Activated T-cell treated with anti-CD3 and anti-CD28 coated beads, Interleukin-2, amount 50 U/mL, for 24 hours (primary cell): Measurements from ENCODE around the gene ZFC3H1.
"Not testable (repeated sequence)": the region's sequence is repeated elsewhere in the genome, so short reads cannot be mapped to it uniquely, and the experiment has no call there.

Experiments used
- DNase-seq: peaks from one replicate; pipeline ENCODE4 v3.0.0-alpha.2; 2020
- H3K27ac Mint-ChIP-seq: 2 replicates; pipeline ENCODE4 v1.8.0; 2020; ENCODE audit warnings: mild to moderate bottlenecking, mixed read lengths
- H3K27me3 Mint-ChIP-seq: 2 replicates; pipeline ENCODE4 v1.8.0; 2020; ENCODE audit warnings: mixed read lengths
- H3K36me3 Mint-ChIP-seq: 2 replicates; pipeline ENCODE4 v1.8.0; 2020; ENCODE audit warnings: low read depth, mixed read lengths
- H3K4me1 Mint-ChIP-seq: 2 replicates; pipeline ENCODE4 v1.8.0; 2020; ENCODE audit warnings: low read depth, mixed read lengths
- H3K4me3 Mint-ChIP-seq: 2 replicates; pipeline ENCODE4 v1.8.0; 2020; ENCODE audit warnings: mild to moderate bottlenecking, moderate library complexity, mixed read lengths
- H3K9me3 Mint-ChIP-seq: 2 replicates; pipeline ENCODE4 v1.8.0; 2020; ENCODE audit warnings: mixed read lengths

Gene ZFC3H1, protein sequence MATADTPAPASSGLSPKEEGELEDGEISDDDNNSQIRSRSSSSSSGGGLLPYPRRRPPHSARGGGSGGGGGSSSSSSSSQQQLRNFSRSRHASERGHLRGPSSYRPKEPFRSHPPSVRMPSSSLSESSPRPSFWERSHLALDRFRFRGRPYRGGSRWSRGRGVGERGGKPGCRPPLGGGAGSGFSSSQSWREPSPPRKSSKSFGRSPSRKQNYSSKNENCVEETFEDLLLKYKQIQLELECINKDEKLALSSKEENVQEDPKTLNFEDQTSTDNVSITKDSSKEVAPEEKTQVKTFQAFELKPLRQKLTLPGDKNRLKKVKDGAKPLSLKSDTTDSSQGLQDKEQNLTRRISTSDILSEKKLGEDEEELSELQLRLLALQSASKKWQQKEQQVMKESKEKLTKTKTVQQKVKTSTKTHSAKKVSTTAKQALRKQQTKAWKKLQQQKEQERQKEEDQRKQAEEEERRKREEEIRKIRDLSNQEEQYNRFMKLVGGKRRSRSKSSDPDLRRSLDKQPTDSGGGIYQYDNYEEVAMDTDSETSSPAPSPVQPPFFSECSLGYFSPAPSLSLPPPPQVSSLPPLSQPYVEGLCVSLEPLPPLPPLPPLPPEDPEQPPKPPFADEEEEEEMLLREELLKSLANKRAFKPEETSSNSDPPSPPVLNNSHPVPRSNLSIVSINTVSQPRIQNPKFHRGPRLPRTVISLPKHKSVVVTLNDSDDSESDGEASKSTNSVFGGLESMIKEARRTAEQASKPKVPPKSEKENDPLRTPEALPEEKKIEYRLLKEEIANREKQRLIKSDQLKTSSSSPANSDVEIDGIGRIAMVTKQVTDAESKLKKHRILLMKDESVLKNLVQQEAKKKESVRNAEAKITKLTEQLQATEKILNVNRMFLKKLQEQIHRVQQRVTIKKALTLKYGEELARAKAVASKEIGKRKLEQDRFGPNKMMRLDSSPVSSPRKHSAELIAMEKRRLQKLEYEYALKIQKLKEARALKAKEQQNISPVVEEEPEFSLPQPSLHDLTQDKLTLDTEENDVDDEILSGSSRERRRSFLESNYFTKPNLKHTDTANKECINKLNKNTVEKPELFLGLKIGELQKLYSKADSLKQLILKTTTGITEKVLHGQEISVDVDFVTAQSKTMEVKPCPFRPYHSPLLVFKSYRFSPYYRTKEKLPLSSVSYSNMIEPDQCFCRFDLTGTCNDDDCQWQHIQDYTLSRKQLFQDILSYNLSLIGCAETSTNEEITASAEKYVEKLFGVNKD (N-terminal part only)

DNA sequence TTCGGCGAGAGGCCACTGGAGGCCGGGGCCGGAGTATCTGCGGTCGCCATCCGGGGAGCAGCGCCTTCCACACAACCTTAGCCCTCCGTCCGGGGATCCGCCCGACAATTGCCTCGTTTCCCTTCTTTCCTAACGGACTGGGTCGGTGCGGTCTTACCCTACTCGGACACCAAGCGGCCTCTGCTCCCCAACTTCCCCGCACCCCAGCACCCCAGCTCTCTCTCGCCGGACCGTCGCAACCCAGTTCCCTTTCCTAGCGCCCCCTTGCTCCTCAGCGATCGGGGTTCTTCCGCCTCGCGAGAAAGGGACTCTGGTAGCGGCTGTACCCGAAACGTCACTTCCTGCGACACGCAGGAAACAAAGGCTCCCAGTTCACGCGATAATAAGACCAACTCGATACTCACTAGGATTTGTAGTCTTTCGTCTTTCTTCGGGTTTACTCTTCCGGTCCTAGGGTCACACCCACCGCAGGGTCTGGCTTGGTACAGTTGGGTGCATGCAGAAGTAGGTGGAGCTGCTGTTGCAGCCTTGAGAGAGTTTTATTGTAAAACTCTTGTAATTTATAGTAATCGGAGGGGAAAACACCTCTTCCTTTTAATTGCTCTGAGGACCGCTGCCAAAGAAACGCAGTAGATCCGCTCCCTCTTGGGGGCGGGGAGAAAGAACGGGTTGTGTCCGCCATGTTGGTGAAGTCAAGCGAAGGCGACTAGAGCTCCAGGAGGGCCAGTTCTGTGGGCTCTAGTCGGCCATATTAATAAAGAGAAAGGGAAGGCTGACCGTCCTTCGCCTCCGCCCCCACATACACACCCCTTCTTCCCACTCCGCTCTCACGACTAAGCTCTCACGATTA lies at the start of gene ZFC3H1, which contains the start of gene THAP2:
Gene ZFC3H1, minus strand, starts transcription at position 288 of the 850 bp plus-strand sequence. Its CDS starts 238 bp downstream, at position 50.
Gene THAP2, plus strand, starts transcription at position 741 of the 850 bp plus-strand sequence. CDS start 209 bp downstream, outside the sequence.
- Mint-ChIP-seq H3K27me3 (no peaks in the 10 kb centered on the region), H3K4me3 (peak within 1 kb of the TSS; percentile 100), H3K9me3 (no peaks in the 10 kb centered on the region), H3K36me3 (peaks cover 70% of the 10 kb centered on the region), H3K4me1 (peaks cover 43% of the 10 kb centered on the region), H3K27ac (peak within 1 kb of the TSS; percentile 100)
- DNase-seq = peak; percentile 88

DNA sequence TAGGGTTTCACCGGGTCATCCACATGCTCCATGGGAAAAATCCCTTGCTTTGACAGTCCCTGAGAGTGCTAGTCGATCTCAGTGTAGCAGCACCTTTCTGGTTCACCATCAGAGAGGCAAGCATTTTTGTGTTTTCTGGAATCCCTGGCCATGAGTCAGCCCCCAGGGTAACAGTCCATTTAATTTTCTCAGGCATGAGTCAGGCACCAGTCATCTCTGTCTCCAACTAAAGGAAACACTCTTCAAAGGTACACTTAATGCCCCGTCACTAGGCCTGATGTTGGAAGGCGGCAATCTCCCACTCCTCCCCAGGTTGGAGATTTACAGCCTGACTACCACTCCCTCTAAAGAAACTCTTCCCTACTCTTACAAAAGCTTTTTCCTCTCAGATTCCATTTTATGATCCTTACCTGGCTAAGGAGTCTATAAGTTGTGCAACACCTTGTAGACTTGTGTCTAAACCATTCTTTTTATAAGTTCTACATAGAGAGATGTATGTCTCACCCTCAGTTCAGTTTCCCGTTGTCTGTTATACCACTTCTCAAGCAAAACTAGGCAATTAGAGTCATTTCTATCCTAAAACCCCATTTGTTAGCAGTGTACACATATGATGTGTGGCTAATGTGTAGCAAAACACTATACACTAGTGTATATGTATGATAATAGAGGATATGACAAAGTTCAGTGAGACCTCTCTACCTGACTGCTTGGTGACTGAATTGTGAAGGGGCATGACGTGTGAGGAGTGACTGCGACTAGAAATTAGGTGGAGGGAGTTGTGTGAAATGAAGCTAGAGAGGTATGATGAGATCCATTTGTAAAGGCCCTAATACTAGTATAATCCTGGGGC lies 46.9 kb upstream of the ZFC3H1 start:
- Mint-ChIP-seq H3K4me1 (peaks cover 7% of the 10 kb centered on the region), H3K27ac (no peak overlapping the region), H3K4me3 (no peak overlapping the region), H3K36me3 (peaks cover 9% of the 10 kb centered on the region), H3K27me3 (peaks cover 3% of the 10 kb centered on the region), H3K9me3 (peaks cover 39% of the 10 kb centered on the region)
- DNase-seq = no peak

DNA sequence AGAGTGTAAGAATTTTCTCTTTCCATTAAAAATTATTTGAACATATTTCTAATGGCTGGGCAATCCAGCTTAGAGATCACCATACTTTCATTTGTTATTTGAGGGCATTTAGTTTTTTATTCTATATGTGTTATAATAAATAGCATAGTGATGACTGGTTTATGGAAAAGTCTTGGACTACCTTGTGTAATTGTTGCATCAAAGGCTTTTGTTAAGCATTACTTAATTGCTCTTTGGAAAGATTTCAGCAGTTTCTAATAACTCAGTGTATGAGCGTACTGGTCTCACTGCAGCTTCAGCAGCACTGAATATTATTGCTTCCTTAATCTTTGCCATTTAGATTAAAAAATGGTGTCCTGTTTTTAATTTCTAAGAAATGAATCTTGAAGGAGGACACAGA lies 45.0 kb upstream of the ZFC3H1 start:
- no peak overlapping the region for H3K4me3 Mint-ChIP-seq
- DNase-seq = no peak
- peaks cover 3% of the 10 kb centered on the region for H3K27me3 Mint-ChIP-seq
- peaks cover 7% of the 10 kb centered on the region for H3K4me1 Mint-ChIP-seq
- H3K27ac Mint-ChIP-seq = no peak overlapping the region
- H3K36me3 Mint-ChIP-seq = peaks cover 16% of the 10 kb centered on the region
- peaks cover 25% of the 10 kb centered on the region for H3K9me3 Mint-ChIP-seq

DNA sequence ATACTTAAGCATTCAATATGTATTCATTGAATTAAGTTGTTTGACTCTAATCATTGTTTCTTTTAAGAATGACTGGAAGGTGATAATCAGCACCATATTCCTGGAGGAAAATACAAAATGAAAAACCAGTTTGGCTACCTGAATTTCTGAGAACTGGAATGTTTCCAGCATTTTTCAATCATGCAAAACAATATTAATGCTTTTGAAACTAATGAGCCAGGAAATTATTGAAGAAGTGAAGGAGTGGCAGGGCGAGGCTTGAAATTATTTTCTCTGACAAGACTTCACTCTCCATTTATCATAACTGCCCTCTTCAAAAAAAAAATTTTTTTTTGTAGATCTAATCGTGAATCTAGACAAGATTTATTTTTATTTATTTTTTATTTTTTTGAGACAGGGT lies 41.3 kb upstream of the ZFC3H1 start:
- H3K4me1 Mint-ChIP-seq = peaks cover 4% of the 10 kb centered on the region
- no peak for DNase-seq

DNA sequence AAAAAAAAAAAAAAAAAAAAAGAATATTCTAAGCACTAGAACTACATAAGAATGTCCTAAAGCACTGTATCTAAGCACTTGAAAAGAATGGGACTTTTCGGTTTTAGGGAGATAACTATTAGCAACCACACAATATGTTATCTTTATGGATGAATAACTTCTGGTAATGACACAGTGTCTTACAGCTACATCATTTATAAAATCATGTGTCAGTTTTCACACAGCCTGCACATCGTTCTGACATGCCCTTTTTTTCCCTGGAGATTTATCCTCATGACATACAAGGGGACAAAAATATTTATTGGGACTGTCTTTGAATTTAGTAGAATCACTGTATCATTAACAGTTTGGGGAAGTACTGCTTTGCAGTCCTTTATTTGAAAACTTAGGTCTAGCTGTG lies 39.6 kb upstream of the ZFC3H1 start:
- Mint-ChIP-seq H3K9me3 (no peaks in the 10 kb centered on the region), H3K27ac (no peak overlapping the region), H3K4me3 (no peak overlapping the region), H3K27me3 (no peaks in the 10 kb centered on the region), H3K4me1 (peaks cover 4% of the 10 kb centered on the region), H3K36me3 (peaks cover 43% of the 10 kb centered on the region)
- DNase-seq = no peak

More for the DNA sequence above, 41.3 kb upstream of the ZFC3H1 start:
- Mint-ChIP-seq H3K4me3 (no peak overlapping the region), H3K27me3 (no peaks in the 10 kb centered on the region), H3K9me3 (no peaks in the 10 kb centered on the region), H3K36me3 (peaks cover 33% of the 10 kb centered on the region), H3K27ac (no peak overlapping the region)

DNA sequence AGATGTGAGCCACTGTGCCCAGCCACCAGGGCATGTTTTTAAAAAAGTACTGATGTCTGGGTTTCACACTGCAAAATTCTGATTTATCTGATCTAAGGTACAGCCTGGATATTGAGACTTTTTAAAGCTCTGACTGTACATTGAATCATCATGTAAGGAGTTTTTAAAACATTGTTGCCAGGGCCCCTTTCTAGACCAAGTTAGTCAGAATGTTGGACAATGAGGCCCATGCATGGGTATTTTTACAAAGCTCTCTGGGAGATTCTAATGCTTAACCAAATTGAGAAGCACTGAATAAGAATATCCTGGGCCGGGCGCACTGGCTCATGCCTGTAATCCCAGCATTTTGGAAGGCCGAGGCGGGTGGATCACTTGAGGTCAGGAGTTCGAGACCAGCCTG lies 38.9 kb upstream of the ZFC3H1 start:
- no peak for DNase-seq
- Mint-ChIP-seq H3K9me3 (no peaks in the 10 kb centered on the region), H3K27ac (no peak overlapping the region), H3K27me3 (no peaks in the 10 kb centered on the region), H3K36me3 (peaks cover 49% of the 10 kb centered on the region), H3K4me1 (peaks cover 1% of the 10 kb centered on the region), H3K4me3 (no peak overlapping the region)

DNA sequence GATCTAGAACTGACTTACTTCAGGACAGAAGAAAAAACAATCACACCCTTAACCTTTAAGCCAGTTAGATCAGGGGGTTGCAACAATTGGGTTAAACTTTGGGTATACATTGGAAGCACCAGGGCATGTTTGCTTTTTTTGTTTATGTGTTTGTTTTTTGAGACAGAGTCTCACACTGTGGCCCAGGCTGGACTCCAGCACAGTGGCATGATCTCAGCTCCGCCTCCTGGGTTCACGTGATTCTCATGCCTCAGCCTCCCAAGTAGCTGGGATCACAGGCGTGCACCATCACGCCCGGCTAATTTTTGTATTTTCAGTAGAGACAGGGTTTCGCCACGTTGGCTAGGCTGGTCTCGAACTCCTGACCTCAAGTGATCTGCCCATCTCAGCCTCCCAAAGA lies 38.5 kb upstream of the ZFC3H1 start:
- H3K27ac Mint-ChIP-seq, H3K9me3 Mint-ChIP-seq: not testable (repeated sequence)
- peaks cover 52% of the 10 kb centered on the region for H3K36me3 Mint-ChIP-seq

DNA sequence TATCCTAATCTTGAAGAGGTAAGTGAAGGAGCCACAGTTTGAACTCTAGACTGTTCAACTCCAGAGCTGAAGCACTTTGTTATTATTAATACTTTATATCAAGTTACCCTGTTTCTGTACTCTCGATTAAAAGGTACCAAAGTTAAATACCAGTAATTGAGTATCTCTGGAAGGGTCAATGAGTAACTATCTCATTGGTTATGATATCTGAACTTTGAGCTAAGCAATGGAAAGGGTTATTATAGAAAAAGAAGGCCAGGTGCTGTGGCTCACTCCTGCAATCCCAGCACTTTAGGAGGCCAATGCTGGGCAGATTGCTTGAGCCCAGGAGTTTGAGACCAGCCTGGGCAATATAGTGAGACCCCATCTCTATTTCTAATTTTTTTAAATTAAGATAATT lies 32.1 kb upstream of the ZFC3H1 start:
- Mint-ChIP-seq H3K36me3 (peaks cover 42% of the 10 kb centered on the region), H3K9me3 (no peaks in the 10 kb centered on the region), H3K4me1 (peaks cover 9% of the 10 kb centered on the region), H3K4me3 (no peak overlapping the region), H3K27ac (no peak overlapping the region), H3K27me3 (no peaks in the 10 kb centered on the region)
- no peak for DNase-seq

More for the DNA sequence above, 38.5 kb upstream of the ZFC3H1 start:
- not testable (repeated sequence) for H3K4me3 Mint-ChIP-seq, DNase-seq, H3K4me1 Mint-ChIP-seq, H3K27me3 Mint-ChIP-seq

DNA sequence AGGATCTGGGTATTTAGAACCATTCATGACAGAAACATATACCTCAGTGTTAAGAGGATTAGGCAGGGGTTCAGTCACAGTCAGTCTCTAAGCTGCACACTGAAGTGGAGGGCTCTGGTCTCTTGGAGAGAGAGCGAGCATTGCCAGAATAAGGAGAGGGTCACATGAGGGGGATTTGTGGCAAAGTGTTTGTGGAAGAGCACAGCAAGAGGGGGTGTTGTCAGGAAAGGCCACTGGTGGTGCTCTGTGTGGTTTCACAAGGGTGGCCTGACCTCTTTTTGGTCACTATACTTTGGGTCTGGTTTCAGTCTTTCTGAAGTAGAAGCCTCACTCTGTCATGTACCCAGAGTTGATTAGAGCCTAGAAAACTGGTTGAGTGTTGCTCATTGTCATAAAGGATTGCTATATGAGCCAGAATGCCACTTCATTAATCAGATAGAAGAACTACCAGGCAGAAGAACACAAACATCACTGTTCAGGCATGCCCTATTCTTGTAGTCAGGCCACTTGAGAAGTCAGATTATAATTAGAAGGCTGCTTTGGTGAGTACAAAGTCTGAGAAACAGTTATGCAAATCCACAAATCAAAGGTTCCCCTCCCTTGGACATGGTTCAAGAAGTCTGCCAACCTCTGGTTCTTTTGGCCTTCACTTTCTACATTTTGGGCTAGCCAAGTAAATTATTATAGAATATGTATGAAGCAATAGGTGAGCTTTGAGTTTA lies 30.6 kb upstream of the ZFC3H1 start:
- Mint-ChIP-seq H3K27me3 (no peaks in the 10 kb centered on the region), H3K27ac (peak overlapping the region; percentile 72), H3K4me3 (no peak overlapping the region), H3K36me3 (peaks cover 30% of the 10 kb centered on the region), H3K4me1 (peaks cover 12% of the 10 kb centered on the region), H3K9me3 (no peaks in the 10 kb centered on the region)
- DNase-seq = no peak

DNA sequence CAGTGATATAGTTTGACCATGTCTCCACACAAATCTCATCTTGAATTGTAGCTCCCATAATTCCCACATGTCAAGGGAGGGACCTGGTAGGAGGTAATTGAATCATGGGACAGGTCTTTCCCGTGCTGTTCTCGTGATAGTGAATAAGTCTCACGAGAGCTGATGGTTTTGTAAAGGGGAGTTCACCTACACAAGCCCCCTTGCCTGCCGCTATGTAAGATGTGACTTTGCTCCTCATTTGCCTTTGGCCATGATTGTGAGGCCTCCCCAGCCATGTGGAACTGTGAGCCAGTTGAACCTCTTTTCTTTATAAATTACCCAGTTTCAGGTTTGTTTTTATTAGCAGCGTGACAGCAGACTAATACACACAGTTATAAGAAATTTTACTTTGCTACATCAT lies 30.0 kb upstream of the ZFC3H1 start:
- H3K4me3 Mint-ChIP-seq, H3K9me3 Mint-ChIP-seq, H3K27ac Mint-ChIP-seq, DNase-seq, H3K27me3 Mint-ChIP-seq: not testable (repeated sequence)
- Mint-ChIP-seq H3K4me1 (peaks cover 17% of the 10 kb centered on the region), H3K36me3 (peaks cover 24% of the 10 kb centered on the region)

DNA sequence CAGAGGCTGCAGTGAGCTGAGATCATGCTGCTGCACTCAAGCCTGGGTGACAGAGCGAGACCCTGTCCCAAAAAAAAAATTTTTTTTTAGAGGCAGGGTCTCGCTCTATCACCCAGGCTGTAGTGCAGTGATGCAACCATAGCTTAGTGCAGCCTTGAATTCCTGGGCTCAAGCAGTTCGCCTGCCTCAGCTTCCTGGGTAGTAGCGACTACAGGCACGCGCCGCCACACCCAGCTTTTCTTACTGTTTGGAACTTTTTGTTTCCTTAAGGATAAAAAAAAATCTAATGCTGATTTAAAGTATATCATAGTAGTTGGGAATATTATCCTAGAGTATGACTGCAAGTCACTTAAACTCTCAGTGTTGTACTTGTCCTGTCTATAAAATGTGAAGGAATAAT lies 29.5 kb upstream of the ZFC3H1 start:
- Mint-ChIP-seq H3K27me3 (no peaks in the 10 kb centered on the region), H3K9me3 (no peaks in the 10 kb centered on the region), H3K4me1 (peaks cover 22% of the 10 kb centered on the region), H3K4me3 (no peak overlapping the region), H3K27ac (no peak overlapping the region), H3K36me3 (peaks cover 21% of the 10 kb centered on the region)
- DNase-seq = no peak

DNA sequence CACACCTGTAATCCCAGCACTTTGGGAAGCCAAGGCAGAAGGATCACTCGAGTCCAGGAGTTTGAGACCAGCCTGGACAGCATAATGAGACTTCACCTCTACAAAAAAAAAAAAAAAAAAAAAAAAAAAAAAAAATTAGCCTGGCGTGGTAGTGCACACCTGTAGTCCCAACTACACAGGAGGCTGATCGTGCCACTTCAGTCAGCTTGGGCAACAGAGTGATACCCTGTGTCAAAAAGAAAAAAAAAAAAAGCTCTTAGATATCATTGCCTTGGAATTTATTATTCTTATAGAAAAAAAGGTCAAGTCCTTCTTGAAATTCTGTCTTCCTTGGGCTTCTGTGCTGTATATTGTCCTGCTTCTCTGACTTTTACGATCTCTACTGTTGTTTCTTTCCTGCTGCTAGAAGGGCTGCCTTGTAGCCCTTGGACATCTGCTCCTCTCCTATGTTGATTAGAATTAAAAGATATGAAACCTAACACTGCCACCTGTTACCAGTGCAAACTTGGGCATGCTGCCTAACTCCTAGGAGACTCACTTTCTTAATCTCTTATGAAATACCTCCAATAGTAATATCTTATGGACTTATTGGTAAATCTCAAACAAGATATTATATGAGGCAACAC lies 28.0 kb upstream of the ZFC3H1 start:
- H3K4me1 Mint-ChIP-seq = peaks cover 32% of the 10 kb centered on the region
- no peak overlapping the region for H3K4me3 Mint-ChIP-seq
- no peaks in the 10 kb centered on the region for H3K9me3 Mint-ChIP-seq
- H3K27me3 Mint-ChIP-seq = no peaks in the 10 kb centered on the region
- H3K36me3 Mint-ChIP-seq = peaks cover 10% of the 10 kb centered on the region
- H3K27ac Mint-ChIP-seq = no peak overlapping the region
- no peak for DNase-seq
